HG03139 (cell line): Measurements from ENCODE around the gene LAMB2.

Experiments used
- ATAC-seq: cut with Tn5 transposase; IDR thresholded peaks from one replicate; pipeline ENCODE4 v1.9.1; 2021; ENCODE audit not compliant: unreplicated experiment

Gene LAMB2

GRCh38 chr3:49076646-49077045 lies 56.2 kb downstream of the LAMB2 start:
- no peak for ATAC-seq

GRCh38 chr3:49076116-49076515 lies 56.7 kb downstream of the LAMB2 start:
- no peak for ATAC-seq
